Stimulated activated CD4-positive, alpha-beta T cell treated with anti-CD3 and anti-CD28 coated beads, Interleukin-1b, Interleukin-23, amount 100 ng/mL, for 1 hour (primary cell): Measurements from ENCODE around the gene TRMU.

Source experiments
- DNase-seq, 2 donors: peaks; one replicate each; pipeline ENCODE4 v3.0.0-alpha.2; 2020; ENCODE audit warnings: low read depth in 2 of 2

The TRMU gene

GRCh38 chr22:46336119-46337078 lies 885 bp downstream of the TRMU start:
- no peak for DNase-seq

DNA sequence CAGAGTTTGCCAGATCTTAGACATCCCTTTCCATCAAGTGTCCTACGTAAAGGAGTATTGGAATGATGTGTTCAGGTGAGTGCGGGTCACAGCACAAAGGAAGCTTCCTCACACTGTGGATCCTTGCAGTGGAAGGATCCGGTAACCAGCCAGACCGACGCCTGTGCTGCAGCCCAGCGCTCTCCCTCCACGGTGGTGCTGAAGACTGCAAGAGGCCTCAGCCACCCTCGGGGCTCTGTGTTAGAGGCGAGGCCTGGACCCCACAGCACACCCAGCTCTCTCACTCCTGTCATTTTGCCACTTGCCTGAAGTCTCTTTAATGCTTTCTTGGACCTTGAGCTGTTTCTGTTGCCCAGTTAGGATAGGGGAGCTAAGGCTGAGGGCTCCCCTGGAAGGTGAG lies 2.4 kb downstream of the TRMU start:
- no peak for DNase-seq

DNA sequence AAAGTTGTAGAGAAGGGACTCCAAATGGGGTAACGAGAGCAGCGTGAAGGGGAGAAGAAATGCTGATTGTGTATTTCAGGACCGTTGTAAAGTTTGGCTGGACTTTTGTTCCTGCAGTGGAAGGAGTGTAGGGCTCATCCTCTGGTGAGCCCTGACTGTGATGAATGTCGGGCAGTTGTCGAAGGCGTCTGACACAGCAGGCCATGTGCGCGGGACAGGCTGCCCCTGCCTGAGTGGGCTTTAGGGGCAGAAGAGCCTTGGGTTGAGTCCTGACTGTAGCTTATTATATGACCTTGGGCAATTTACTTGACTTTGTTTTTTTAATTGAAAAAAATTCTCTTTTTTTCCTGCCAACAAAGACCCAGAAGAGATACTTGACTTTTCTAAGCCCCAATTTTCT lies 3.1 kb downstream of the TRMU start:
- DNase-seq = no peak

DNA sequence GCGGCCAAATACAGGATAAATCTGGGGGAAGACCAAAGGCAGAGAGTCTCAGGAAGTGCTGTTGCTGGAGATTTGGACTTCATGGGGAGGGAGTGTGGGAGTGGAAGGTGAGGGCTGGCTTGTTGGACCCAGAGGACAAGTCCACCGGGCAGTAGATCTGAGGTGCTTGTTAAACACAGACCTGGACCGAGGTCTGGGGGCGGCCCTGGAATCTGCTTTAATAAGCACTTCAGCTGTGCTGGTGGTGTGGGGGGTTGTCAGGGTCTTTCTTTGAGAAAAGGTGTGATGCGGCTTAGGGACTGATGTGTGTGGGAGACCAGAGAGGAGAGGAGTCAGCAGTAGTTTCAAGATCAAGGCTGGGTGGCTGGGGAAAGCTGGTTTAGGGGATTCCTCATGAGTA lies 4.4 kb downstream of the TRMU start:
- no peak for DNase-seq

GRCh38 chr22:46340676-46341075 lies 5.2 kb downstream of the TRMU start:
- DNase-seq = no peak

DNA sequence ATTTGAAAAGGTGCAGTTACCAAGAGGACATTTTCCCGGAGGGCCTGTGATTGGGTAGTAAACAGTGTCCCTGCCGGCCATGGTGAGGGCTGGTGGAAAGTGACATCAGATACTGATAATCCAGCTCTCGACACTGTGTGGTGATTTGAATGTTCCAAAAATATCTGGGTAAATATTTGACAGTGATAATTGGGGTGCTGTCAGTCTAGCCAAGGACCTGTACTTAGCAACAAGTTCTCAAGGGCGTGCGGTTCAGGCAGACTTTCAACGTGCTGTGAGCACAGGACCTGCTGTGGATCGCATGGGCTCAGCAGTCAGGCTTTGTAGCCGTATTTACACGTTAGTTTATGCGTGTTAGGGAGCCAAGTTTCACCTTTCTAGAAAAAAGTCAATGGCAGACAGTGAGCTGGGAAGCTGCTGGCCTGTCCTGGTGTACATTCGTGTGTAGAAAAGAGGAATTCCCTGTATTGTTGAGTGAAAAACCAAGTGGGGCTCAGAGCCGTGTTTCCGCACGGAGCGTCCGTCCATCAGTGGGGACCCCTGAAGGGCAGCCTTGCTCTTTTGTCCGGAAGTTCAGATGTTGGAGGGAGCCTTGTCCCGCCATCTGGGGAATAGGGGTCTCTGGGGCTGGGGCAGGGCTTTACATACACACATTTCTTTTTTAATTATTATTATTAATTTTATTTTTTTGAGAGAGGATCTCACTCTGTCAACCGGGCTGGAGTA lies 11.3 kb downstream of the TRMU start:
- DNase-seq = no peak

DNA sequence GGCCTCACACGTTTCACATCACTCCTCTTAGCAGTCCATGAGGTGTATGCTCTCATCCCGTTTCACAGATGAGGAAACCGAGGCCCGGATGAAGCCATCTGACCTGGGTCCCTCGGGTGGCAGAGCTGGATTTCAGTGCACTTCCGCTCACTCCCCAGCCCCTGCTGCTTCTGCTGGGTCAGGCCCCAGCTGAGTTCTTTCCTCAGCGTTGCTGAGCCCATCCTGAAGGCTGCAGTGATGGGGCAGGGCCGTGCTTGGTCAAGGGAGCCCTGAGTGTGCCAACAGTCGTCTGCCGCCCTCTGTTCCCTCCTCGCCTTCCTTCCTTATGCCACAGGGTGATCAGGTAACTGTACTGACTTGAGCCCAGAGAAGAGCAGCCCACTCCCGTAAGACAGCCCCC lies 12.1 kb downstream of the TRMU start:
- no peak for DNase-seq

GRCh38 chr22:46348099-46348695 lies 12.7 kb downstream of the TRMU start:
- no peak for DNase-seq

- no peak for DNase-seq
Measured at GRCh38 chr22:46349238-46349637, 13.7 kb downstream of the TRMU start.

DNA sequence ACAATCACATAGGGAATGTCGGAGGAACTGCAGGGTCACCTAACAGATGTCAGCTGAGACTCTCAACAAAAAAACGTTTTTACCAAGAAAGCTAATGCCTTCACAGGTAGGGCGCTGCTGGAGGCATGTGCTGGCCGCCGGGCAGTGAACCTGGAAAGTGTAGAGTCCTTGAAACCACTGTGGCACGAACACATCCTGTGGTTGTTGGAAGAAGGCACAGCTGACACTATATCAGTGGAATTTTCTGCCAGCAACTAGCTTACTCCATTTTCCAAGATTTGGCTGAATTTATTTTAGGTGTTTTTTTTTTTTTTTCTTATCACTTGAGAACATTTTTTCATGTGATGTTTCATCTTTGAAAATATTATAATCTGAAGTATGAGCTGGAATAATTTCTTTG lies 14.2 kb downstream of the TRMU start:
- no peak for DNase-seq

GRCh38 chr22:46350121-46350520 lies 14.6 kb downstream of the TRMU start:
- DNase-seq = no peak

DNA sequence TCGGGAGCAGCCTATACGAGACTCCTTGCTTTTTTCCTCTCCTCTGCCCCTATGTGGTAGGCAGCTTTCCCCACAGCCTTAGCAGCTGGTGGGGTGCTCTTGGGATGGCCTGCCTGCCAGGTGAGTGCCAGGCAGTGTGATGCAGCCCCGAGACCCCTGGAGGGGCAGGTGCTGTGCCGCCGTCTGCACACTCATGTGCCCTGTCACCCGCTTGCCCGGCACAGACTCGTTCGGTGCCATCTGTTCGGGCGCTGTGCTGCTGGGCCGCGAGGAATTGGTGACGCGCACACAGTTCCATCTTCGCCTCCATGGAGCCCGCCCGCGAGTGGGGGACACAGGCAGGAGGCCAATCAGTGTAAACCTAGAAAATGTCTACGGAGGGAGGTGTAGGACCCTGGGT lies 15.1 kb downstream of the TRMU start:
- DNase-seq = no peak

DNA sequence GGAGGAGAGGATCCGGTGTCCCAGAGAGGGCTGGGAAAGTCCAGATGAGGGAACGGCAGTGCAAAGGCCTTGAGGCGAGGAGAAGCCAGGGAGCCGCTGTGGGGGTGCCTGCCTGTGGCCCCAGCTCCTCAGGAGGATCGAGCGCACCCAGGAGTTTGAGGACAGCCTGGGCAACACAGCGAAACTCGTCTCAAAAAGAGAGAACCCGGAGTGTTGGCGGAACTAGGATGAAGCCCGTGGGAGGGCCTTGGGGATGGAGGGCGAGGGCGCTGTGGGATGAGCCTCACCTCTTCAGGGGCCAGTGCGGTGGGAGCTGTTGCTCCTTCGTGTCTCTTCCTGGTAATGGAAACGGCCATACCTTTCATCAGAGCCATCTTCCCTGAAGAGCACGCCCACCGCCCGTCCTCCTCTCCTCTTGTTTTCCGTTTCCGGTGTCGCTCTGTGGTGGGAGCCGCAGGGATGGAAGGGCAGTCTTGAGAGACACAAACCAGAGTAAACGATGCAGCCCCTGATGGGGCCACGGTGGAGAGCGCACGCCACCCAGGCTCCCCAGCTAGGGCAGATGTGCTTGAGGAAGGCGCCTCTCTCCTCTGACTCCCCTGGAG lies 15.7 kb downstream of the TRMU start:
- DNase-seq = no peak

DNA sequence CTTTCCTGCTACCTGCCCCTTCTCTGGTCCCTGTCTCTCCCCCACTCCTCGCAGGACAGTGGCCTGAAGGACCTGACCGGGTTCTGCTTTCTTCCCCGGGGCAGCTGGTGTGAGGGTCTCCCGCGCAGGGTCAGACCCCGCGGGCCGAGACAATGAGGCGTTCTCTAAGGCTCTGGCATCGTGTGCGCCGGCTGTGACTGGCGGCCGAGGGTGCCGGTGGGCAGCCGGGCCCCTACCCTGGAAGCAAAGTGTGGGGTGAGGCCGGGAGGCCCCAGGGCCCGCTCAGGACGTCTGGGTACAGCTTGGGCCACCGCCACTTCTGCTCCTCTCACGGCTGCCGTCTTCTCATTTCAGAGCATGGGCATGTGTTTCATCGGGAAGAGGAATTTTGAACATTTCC lies 16.3 kb downstream of the TRMU start:
- no peak for DNase-seq

DNA sequence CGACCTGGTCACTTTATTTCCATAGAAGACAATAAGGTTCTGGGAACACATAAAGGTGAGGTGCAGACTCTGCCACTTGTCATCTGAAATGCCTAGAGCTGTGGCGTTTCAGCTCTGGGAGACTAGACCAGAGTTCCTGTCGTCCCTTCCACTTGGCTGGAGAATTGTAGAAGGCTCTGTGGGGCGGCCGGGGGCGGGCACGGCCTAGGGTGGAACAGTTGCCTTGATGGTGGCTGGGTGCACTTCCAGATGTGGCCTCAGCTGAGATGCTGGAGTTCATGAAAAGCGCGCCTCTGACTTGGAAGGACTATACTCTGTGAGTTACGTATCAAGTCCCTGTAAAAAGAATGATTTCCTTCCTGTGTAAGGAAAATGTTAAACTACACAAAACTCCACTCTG lies 16.8 kb downstream of the TRMU start:
- no peak for DNase-seq

DNA sequence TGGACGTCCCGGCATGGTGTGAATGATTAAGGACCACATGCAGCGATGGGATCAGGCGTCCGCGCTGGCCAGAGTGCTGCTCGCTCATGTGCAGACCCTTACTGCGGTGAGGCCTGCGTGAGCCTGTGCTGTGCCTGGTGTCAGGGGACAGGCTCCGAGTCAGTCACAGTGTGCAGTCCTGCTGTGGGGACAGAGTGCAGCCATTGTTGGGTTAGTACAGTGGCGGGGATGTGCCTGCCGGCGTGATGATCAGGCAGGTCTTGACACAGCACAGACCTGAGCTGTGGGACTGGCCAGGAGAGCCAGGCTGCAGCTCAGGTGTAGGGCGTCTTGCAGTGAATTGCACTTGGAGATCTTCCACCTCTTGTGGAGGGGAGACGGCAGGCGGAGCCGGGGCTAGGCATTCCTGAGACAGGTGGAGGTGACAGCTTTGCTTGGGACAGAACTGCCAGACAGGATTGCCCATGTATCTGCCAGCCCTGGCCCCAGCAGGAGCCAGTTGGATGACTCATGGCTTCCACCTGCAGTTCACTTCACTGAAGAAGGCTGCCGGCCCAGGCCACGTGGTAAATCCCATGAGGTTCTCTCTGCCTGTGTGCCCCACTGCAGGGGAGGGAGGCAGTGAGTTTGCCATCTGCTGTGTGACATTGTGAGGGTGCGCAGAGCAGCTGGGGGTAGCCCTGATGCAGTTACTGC lies 17.3 kb downstream of the TRMU start:
- DNase-seq = no peak

- DNase-seq = no peak
Measured at GRCh38 chr22:46353483-46354105, 18.1 kb downstream of the TRMU start.

DNA sequence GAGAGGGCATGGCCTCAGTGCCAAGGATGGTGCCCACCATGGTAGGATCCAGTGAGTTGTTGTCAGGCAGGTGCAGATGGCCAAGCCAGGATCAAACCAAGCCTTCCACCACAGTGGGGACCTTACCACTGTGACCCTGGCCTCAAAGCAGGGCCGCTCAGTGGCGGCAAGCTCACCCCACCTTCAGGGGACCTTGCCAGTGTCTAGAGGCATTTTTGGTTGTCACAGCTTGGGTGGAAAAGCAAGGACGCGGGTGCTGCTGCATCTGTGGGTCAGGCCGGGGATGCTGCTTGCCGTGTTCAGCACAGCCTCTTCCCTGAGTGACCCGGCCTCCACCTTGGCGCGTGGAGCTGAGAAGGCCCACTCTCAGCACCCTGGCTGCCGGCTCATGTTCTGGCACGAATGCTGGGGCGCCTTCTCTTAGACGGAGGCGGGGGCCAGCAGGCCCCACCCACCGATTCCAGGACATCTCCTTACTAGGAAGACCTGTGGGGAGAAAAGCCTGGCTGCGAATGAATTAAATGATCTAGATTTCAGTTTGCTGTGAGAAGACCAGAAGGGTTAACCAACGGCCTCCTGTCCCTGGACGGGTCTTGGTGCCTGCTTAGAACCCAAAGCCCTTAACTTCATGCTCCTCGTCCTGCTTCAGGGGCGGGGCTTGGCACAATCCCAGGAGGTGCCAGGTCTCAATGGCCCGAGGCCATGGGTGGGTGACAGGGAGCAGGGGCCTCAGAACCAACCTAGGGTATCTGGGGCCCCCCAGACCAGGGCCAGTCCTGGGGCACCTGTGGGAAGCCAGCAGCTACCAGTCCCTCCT lies 18.9 kb downstream of the TRMU start:
- DNase-seq = no peak

- no peak for DNase-seq
Measured at GRCh38 chr22:46354993-46355305, 19.4 kb downstream of the TRMU start.

DNA sequence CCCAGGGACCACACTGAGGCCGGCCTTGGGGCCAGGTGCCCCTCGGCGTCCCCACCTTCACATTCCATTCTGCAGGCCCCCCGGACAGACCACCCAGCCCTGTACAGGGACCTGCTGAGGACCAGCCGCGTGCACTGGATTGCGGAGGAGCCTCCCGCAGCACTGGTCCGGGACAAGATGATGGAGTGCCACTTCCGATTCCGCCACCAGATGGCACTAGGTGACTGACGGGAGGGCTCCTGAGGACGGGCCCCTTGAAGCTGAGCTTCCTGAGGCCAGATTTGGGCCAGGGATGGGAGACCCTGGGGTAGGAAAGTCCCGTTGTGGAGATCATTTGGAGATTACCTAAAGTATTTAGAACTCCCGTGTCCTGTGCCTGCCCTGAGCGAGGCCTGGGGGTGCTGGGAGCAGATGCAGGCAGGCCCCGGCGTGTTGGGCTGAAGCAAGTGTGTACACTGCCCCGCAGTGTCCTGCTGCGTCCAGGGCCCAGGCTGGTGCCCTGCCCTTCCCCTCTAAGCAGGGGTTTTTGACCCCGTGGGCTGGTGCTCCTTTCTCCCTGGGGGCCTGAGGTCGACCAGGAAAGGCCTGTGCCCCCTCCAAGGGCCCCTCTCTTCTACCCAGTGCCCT lies 20.0 kb downstream of the TRMU start:
- peak in 1 of 2 donors; percentile 43 for DNase-seq
